ENCODE measurements around the gene SERPINB1.

DNA sequence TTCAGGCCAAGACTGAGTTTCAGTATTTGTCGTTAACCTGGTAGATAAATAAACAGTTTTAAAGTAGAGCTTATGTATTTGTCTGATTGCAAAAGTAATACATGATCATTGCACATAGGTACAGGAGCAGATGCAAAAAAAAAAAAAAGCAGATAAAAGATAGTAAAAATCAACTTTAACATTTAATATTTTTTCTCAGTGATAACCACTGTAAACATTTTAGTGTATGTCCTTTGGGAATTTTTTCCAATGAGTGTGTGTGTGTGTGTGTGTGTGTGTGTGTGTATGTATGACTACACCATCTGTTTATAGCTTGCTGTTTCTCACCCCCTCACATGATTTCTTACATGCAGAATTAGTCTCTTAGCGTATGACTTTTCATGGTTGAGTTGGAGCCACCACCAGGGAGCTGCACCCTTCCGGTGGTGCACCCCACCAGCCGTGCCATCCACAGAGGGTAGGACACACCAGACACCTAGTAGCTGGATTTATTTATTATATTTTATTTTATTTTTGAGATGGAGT is 50.2 kb downstream of the SERPINB1 start:
- TF ChIP-seq, protein P1, sequence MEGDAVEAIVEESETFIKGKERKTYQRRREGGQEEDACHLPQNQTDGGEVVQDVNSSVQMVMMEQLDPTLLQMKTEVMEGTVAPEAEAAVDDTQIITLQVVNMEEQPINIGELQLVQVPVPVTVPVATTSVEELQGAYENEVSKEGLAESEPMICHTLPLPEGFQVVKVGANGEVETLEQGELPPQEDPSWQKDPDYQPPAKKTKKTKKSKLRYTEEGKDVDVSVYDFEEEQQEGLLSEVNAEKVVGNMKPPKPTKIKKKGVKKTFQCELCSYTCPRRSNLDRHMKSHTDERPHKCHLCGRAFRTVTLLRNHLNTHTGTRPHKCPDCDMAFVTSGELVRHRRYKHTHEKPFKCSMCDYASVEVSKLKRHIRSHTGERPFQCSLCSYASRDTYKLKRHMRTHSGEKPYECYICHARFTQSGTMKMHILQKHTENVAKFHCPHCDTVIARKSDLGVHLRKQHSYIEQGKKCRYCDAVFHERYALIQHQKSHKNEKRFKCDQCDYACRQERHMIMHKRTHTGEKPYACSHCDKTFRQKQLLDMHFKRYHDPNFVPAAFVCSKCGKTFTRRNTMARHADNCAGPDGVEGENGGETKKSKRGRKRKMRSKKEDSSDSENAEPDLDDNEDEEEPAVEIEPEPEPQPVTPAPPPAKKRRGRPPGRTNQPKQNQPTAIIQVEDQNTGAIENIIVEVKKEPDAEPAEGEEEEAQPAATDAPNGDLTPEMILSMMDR (IDR thresholded peaks at IDR 0.05; ENCODE audit: borderline replicate concordance, extremely low read depth, low read length, poor library complexity, severe bottlenecking), result no peak
- no peak for TF ChIP-seq EZH2 (IDR thresholded peaks at IDR 0.05; ENCODE audit: borderline replicate concordance, low read depth, low read length, severe bottlenecking)
